ENCODE results near the gene IFNGR2.
"Not testable (repeated sequence)": the region's sequence is repeated elsewhere in the genome, so short reads cannot be mapped to it uniquely, and the experiment has no call there.

IFNGR2 gene

GRCh38 chr21:33437140-33437539 lies 33.9 kb downstream of the IFNGR2 start:
- DNase-seq (ENCODE audit: low spot score): no peak

- DNase-seq (ENCODE audit: low spot score): no peak
Observed at GRCh38 chr21:33441489-33442477, 38.6 kb downstream of the IFNGR2 start.

- DNase-seq (ENCODE audit: low spot score): no peak
Observed at GRCh38 chr21:33443194-33443593, 40.0 kb downstream of the IFNGR2 start.

GRCh38 chr21:33444499-33444898 lies 41.3 kb downstream of the IFNGR2 start:
- DNase-seq (ENCODE audit: low spot score): no peak

GRCh38 chr21:33446620-33447019 lies 43.4 kb downstream of the IFNGR2 start:
- not testable (repeated sequence) for DNase-seq (ENCODE audit: low spot score)

- DNase-seq (ENCODE audit: low spot score): no peak
Observed at GRCh38 chr21:33449616-33450015, 46.4 kb downstream of the IFNGR2 start.

- DNase-seq (ENCODE audit: low spot score): no peak
Observed at GRCh38 chr21:33451634-33452071, 48.4 kb downstream of the IFNGR2 start.

GRCh38 chr21:33452362-33452761 lies 49.1 kb downstream of the IFNGR2 start:
- DNase-seq (ENCODE audit: low spot score): no peak

GRCh38 chr21:33455686-33456446 lies 52.7 kb downstream of the IFNGR2 start:
- no peak for DNase-seq (ENCODE audit: low spot score)

GRCh38 chr21:33458861-33459260 lies 55.6 kb downstream of the IFNGR2 start:
- DNase-seq (ENCODE audit: low spot score): no peak

- no peak for DNase-seq (ENCODE audit: low spot score)
Observed at GRCh38 chr21:33461538-33462250, 58.5 kb downstream of the IFNGR2 start.

- not testable (repeated sequence) for DNase-seq (ENCODE audit: low spot score)
Observed at GRCh38 chr21:33469183-33469582, 66.0 kb downstream of the IFNGR2 start.

- no peak for DNase-seq (ENCODE audit: low spot score)
Observed at GRCh38 chr21:33470701-33471100, 67.5 kb downstream of the IFNGR2 start.

GRCh38 chr21:33473344-33473743 lies 70.1 kb downstream of the IFNGR2 start:
- no peak for DNase-seq (ENCODE audit: low spot score)

- DNase-seq (ENCODE audit: low spot score): no peak
Observed at GRCh38 chr21:33477066-33477465, 73.9 kb downstream of the IFNGR2 start.

GRCh38 chr21:33478182-33478581 lies 75.0 kb downstream of the IFNGR2 start:
- DNase-seq (ENCODE audit: low spot score): no peak

GRCh38 chr21:33478935-33479678 lies 75.9 kb downstream of the IFNGR2 start:
- peak; percentile 21 for DNase-seq (ENCODE audit: low spot score)

- DNase-seq (ENCODE audit: low spot score): peak; percentile 96
Observed at GRCh38 chr21:33479679-33480480, 76.7 kb downstream of the IFNGR2 start, which contains the start of gene TMEM50B. TSS of gene TMEM50B (minus strand) at chr21:33479974. CDS start at chr21:33468885, 11,089 bp downstream.

GRCh38 chr21:33480481-33481103 lies 77.4 kb downstream of the IFNGR2 start:
- DNase-seq (ENCODE audit: low spot score): no peak
